Trophoblast cell (in vitro differentiated cells and primary cell): ENCODE data around the gene TAAR1.

Source experiments
- DNase-seq, 2 donors: peaks; one replicate each; pipeline ENCODE4 v3.0.0-alpha.2; 2016
- H2AFZ ChIP-seq: 2 replicates; pipeline ENCODE4 v1.6.1; 2013; ENCODE audit warnings: low read length, moderate library complexity, mild to moderate bottlenecking; ENCODE audit not compliant: insufficient read depth, poor library complexity
- H2AK5ac ChIP-seq: 2 replicates; pipeline ENCODE4 v1.6.1; 2013; ENCODE audit warnings: mild to moderate bottlenecking, low read length
- H2BK120ac ChIP-seq: 2 replicates; pipeline ENCODE4 v1.6.1; 2013; ENCODE audit warnings: low read length, mild to moderate bottlenecking, moderate library complexity; ENCODE audit not compliant: insufficient read depth, poor library complexity
- H2BK12ac ChIP-seq: 2 replicates; pipeline ENCODE4 v1.6.1; 2013; ENCODE audit warnings: mild to moderate bottlenecking, low read length, moderate library complexity
- H2BK5ac ChIP-seq: 2 replicates; pipeline ENCODE4 v1.6.1; 2013; ENCODE audit warnings: low read length, low read depth, moderate library complexity, mild to moderate bottlenecking; ENCODE audit not compliant: poor library complexity
- H3K14ac ChIP-seq: 2 replicates; pipeline ENCODE4 v1.6.1; 2013; ENCODE audit warnings: mild to moderate bottlenecking, low read length
- H3K18ac ChIP-seq: 2 replicates; pipeline ENCODE4 v1.6.1; 2013; ENCODE audit warnings: mild to moderate bottlenecking, low read length
- H3K23ac ChIP-seq: 2 replicates; pipeline ENCODE4 v1.6.1; 2013; ENCODE audit warnings: low read length
- H3K27ac ChIP-seq: 2 replicates; pipeline ENCODE4 v1.5.1; 2013; ENCODE audit warnings: low read depth, mild to moderate bottlenecking, inconsistent platforms, low read length, moderate library complexity
- H3K27me3 ChIP-seq: 2 replicates; pipeline ENCODE4 v1.6.1; 2013; ENCODE audit warnings: inconsistent platforms, mild to moderate bottlenecking, low read length, moderate library complexity; ENCODE audit not compliant: insufficient read depth
- H3K36me3 ChIP-seq, 2 experiments: 1 replicate in 1 of 2; 2 replicates in 1 of 2; pipeline ENCODE4 v1.6.1; 2013; ENCODE audit warnings: low read length in 2 of 2, mild to moderate bottlenecking in 2 of 2, moderate library complexity in 1 of 2; ENCODE audit not compliant: insufficient read depth in 2 of 2, control insufficient read depth in 1 of 2
- H3K4ac ChIP-seq: 2 replicates; pipeline ENCODE4 v1.6.1; 2013; ENCODE audit warnings: low read depth, mild to moderate bottlenecking, low read length, moderate library complexity
- H3K4me1 ChIP-seq, 2 experiments: 1 replicate in 1 of 2; 2 replicates in 1 of 2; pipeline ENCODE4 v1.6.1; 2013; ENCODE audit warnings: low read length in 2 of 2, mild to moderate bottlenecking in 2 of 2, moderate library complexity in 1 of 2; ENCODE audit not compliant: insufficient read depth in 2 of 2, control insufficient read depth in 1 of 2
- H3K4me2 ChIP-seq: 2 replicates; pipeline ENCODE4 v1.6.1; 2013; ENCODE audit warnings: inconsistent platforms, mild to moderate bottlenecking, low read length, moderate library complexity
- H3K4me3 ChIP-seq: 2 replicates; pipeline ENCODE4 v1.5.1; 2013; ENCODE audit warnings: mild to moderate bottlenecking, low read depth, low read length, inconsistent platforms
- H3K79me1 ChIP-seq: one replicate; pipeline ENCODE4 v1.6.1; 2013; ENCODE audit warnings: low read length
- H3K79me2 ChIP-seq: 2 replicates; pipeline ENCODE4 v1.6.1; 2013; ENCODE audit warnings: low read length, mild to moderate bottlenecking; ENCODE audit not compliant: control insufficient read depth, insufficient read depth, poor library complexity
- H3K9ac ChIP-seq: 2 replicates; pipeline ENCODE4 v1.6.1; 2013; ENCODE audit warnings: mild to moderate bottlenecking, low read length
- H3K9me3 ChIP-seq: 2 replicates; pipeline ENCODE4 v1.6.1; 2013; ENCODE audit warnings: low read depth, mild to moderate bottlenecking, control low read depth, inconsistent platforms, low read length; ENCODE audit not compliant: insufficient read depth
- H4K12ac ChIP-seq: 2 replicates; pipeline ENCODE4 v1.6.1; 2013; ENCODE audit warnings: low read depth, mild to moderate bottlenecking, low read length, moderate library complexity
- H4K8ac ChIP-seq: 2 replicates; pipeline ENCODE4 v1.6.1; 2013; ENCODE audit warnings: low read depth, mild to moderate bottlenecking, low read length, moderate library complexity
- H4K91ac ChIP-seq: one replicate; pipeline ENCODE4 v1.6.1; 2013; ENCODE audit warnings: low read depth, mild to moderate bottlenecking, low read length, moderate library complexity
- WGBS: extraction: QIAGEN DNeasy Blood & Tissue Kit; methylation state at CpG from one replicate; pipeline ENCODE4 v1.1.7; 2013; ENCODE audit warnings: missing lambda C conversion rate; ENCODE audit not compliant: insufficient read length, insufficient coverage; ENCODE audit errors: extremely low coverage; 5-methylcytosine and 5-hydroxymethylcytosine counted together

Gene TAAR1

GRCh38 chr6:132633362-132633761 lies 25.6 kb downstream of the TAAR1 start:
- Histone ChIP-seq H3K23ac (no peak overlapping the region), H3K4ac (no peak overlapping the region), H3K9ac (no peak overlapping the region), H3K27me3 (no peaks in the 10 kb centered on the region), H2AK5ac (no peak overlapping the region), H4K91ac (no peak overlapping the region), H2BK5ac (no peak overlapping the region), H2AFZ (no peak overlapping the region), H3K79me2 (no peaks in the 10 kb centered on the region), H3K4me2 (no peak overlapping the region), H3K18ac (no peak overlapping the region), H4K8ac (no peak overlapping the region), H2BK12ac (no peak overlapping the region), H3K27ac (no peak overlapping the region), H3K9me3 (no peaks in the 10 kb centered on the region), H2BK120ac (no peak overlapping the region), H3K4me1 (no peaks in the 10 kb centered on the region), H3K4me3 (no peak overlapping the region), H3K14ac (no peak overlapping the region), H3K36me3 (no peaks in the 10 kb centered on the region), H4K12ac (no peak overlapping the region), H3K79me1 (no peaks in the 10 kb centered on the region)
- no peak for DNase-seq
- no CpG with 5 or more reads among the region's 2 CpGs for WGBS

DNA sequence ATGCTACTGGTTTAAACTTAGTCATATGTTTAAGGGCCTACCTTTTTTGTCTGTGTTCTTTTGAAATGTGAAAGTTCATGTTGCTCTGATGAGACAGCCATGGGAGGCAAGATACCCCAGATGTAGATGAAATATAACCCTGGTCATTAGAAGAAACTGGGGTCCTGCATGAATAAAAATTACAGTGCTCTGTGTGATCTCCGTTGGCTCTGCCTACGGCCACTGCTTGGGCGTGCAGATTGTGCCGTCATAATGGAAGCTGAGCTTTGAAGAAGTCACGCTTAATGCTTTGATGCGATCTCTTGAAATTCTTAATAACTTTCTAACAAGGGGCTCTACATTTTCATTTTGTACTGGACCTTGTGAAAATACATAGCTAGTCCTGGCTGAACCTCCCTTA lies 34.8 kb downstream of the TAAR1 start, which contains the start of gene TAAR2:
TAAR2 (minus strand) TSS at position 101 of the 400 bp plus-strand sequence; CDS start at position 101, 0 bp downstream.
- DNase-seq: no peak
- no peak within 1 kb of the TSS for H3K18ac ChIP-seq
- WGBS: no CpG with 5 or more reads among the region's 6 CpGs
- no peak within 1 kb of the TSS for H2BK12ac ChIP-seq
- H3K79me1 ChIP-seq: no peaks in the 10 kb centered on the region
- H3K27ac ChIP-seq: no peak within 1 kb of the TSS
- no peaks in the 10 kb centered on the region for H3K9me3 ChIP-seq
- no peaks in the 10 kb centered on the region for H3K79me2 ChIP-seq
- no peak within 1 kb of the TSS for H2AK5ac ChIP-seq
- no peak within 1 kb of the TSS for H3K14ac ChIP-seq
- H3K36me3 ChIP-seq: no peaks in the 10 kb centered on the region
- H2BK120ac ChIP-seq: no peak within 1 kb of the TSS
- H4K8ac ChIP-seq: no peak within 1 kb of the TSS
- no peak within 1 kb of the TSS for H4K12ac ChIP-seq
- H3K27me3 ChIP-seq: no peaks in the 10 kb centered on the region
- no peak within 1 kb of the TSS for H3K9ac ChIP-seq
- H2AFZ ChIP-seq: no peak within 1 kb of the TSS
- no peak within 1 kb of the TSS for H3K23ac ChIP-seq
- H2BK5ac ChIP-seq: no peak within 1 kb of the TSS
- no peak within 1 kb of the TSS for H4K91ac ChIP-seq
- no peaks in the 10 kb centered on the region for H3K4me1 ChIP-seq
- H3K4me2 ChIP-seq: no peak within 1 kb of the TSS
- H3K4me3 ChIP-seq: no peak within 1 kb of the TSS
- H3K4ac ChIP-seq: no peak within 1 kb of the TSS

DNA sequence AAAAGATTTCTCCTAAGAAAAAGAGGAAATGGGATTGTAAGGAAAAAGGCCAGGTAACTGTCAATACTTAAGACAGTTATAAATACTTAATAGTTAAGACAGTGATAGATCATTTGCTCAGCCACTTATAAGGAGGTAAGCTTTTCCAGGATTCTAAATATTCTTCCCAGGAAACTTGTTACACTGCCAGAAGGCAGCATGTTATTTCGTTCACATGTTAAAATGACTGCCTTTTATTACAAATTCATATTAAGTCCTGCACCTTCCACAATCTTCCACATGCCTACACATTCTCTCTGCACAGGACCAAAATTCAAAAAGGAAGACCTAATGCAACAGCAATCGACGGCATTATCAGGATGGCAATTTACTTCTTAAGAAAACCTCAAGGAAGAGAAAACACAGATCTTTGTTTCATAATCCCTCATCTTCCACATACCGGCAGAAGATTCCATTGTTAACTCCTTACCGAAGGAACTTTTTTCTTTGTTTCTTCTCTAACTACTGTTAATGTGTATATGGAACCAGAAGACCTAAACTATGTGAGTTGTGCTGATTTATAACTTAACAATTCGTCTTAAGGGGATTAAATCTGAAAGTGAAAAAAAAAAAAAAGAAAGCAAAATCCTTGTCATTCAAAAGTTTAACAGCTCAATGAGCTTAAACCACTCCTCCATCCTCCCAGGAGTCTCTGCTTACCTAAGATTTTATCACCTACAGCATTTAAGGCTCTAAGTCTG lies 35.7 kb downstream of the TAAR1 start:
- no peak overlapping the region for H2AFZ ChIP-seq
- no peak overlapping the region for H2BK12ac ChIP-seq
- no peak overlapping the region for H4K91ac ChIP-seq
- no peaks in the 10 kb centered on the region for H3K27me3 ChIP-seq
- H3K23ac ChIP-seq: no peak overlapping the region
- no peaks in the 10 kb centered on the region for H3K79me1 ChIP-seq
- no peak overlapping the region for H3K4me2 ChIP-seq
- H3K14ac ChIP-seq: no peak overlapping the region
- WGBS: no CpG with 5 or more reads among the region's 6 CpGs
- no peak for DNase-seq
- no peak overlapping the region for H3K9ac ChIP-seq
- H3K4me3 ChIP-seq: no peak overlapping the region
- H3K36me3 ChIP-seq: no peaks in the 10 kb centered on the region
- no peak overlapping the region for H3K18ac ChIP-seq
- no peaks in the 10 kb centered on the region for H3K4me1 ChIP-seq
- no peak overlapping the region for H2AK5ac ChIP-seq
- no peak overlapping the region for H3K4ac ChIP-seq
- no peaks in the 10 kb centered on the region for H3K79me2 ChIP-seq
- no peaks in the 10 kb centered on the region for H3K9me3 ChIP-seq
- no peak overlapping the region for H4K12ac ChIP-seq
- H3K27ac ChIP-seq: no peak overlapping the region
- no peak overlapping the region for H2BK5ac ChIP-seq
- H2BK120ac ChIP-seq: no peak overlapping the region
- H4K8ac ChIP-seq: no peak overlapping the region

- Histone ChIP-seq H3K79me2 (no peaks in the 10 kb centered on the region), H4K8ac (no peak overlapping the region), H3K4me1 (no peaks in the 10 kb centered on the region), H3K23ac (no peak overlapping the region), H3K9ac (no peak overlapping the region), H3K18ac (no peak overlapping the region), H4K12ac (no peak overlapping the region), H4K91ac (no peak overlapping the region), H2BK12ac (no peak overlapping the region), H3K79me1 (no peaks in the 10 kb centered on the region), H3K4ac (no peak overlapping the region), H2BK120ac (no peak overlapping the region), H2BK5ac (no peak overlapping the region), H3K9me3 (no peaks in the 10 kb centered on the region), H3K36me3 (no peaks in the 10 kb centered on the region), H3K4me3 (no peak overlapping the region), H3K27ac (no peak overlapping the region), H2AK5ac (no peak overlapping the region), H3K14ac (no peak overlapping the region), H3K4me2 (no peak overlapping the region), H3K27me3 (no peaks in the 10 kb centered on the region), H2AFZ (no peak overlapping the region)
- DNase-seq: no peak
- WGBS: no CpG with 5 or more reads among the region's 1 CpG
Measured at GRCh38 chr6:132616677-132617076, 42.3 kb downstream of the TAAR1 start.
